Measurements from ENCODE around the gene GRK2.
"Not testable (repeated sequence)": the region's sequence is repeated elsewhere in the genome, so short reads cannot be mapped to it uniquely, and the experiment has no call there.

GRK2 gene

GRCh38 chr11:67317205-67317887 lies 51.1 kb downstream of the GRK2 start:
- DNase-seq, result peak; percentile 85

GRCh38 chr11:67317888-67318555 lies 51.7 kb downstream of the GRK2 start:
- no peak for DNase-seq

GRCh38 chr11:67318876-67319275 lies 52.6 kb downstream of the GRK2 start:
- DNase-seq, result not testable (repeated sequence)

- no peak for DNase-seq
Observed at GRCh38 chr11:67320011-67320410, 53.7 kb downstream of the GRK2 start.

GRCh38 chr11:67320691-67321090 lies 54.4 kb downstream of the GRK2 start:
- no peak for DNase-seq

GRCh38 chr11:67321313-67321871 lies 55.1 kb downstream of the GRK2 start:
- no peak for DNase-seq

GRCh38 chr11:67322049-67322448 lies 55.8 kb downstream of the GRK2 start:
- DNase-seq, result no peak

GRCh38 chr11:67323526-67323925 lies 57.3 kb downstream of the GRK2 start:
- DNase-seq, result no peak

- no peak for DNase-seq
Observed at GRCh38 chr11:67332081-67332691, 65.9 kb downstream of the GRK2 start.

Measured in NCI-H446 treated with DMSO at 0.1 percent for 48 hours (cell line).